GM19193 (cell line): ENCODE data around the gene SLC35F3.

Experiments used
- POLR2A ChIP-seq: IDR thresholded peaks from 4 replicates; pipeline ENCODE4 v1.6.1; 2011; ENCODE audit not compliant: insufficient read depth, insufficient read length; ENCODE audit errors: extremely low read depth

SLC35F3 gene

DNA sequence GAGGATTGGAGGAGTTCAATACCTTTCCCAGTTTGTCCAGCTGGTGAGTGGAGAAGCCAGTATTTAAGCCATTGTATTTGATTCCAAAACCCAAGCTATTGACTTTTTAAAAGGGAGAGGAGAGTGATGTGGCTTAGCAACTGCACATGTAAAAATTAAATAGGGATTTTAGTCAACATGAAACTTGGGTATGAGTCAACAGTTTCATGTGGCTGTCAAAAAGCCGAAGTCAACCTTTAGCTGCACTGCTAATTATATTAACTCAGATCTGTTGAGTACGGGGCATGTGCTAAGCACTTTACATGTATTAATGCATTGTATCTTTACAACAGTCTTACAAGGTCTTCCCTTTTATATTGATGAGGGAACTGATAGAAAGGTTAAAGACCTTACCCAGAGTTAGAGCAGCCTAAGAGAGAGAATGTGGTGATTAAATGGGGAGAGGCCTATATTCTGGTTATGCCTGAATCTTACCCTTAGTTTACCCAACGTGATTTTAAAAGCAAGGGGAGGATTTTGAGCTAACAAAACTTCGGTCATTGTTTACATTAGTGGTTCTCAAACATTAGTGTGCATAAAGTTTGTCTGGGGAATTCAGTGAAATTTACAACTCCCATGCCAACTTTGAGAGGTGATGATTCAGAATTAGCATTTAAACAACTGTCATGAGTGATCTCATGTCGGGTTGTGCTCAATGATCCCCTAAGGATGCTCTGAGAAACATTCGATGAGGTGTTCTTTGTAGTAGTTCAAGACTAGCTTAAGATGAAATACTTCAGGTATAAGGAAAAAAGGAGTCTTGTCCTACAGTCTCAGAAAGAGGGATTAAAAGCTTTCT is 6.9 kb upstream of the SLC35F3 start:
- no peak for TF ChIP-seq POLR2A

DNA sequence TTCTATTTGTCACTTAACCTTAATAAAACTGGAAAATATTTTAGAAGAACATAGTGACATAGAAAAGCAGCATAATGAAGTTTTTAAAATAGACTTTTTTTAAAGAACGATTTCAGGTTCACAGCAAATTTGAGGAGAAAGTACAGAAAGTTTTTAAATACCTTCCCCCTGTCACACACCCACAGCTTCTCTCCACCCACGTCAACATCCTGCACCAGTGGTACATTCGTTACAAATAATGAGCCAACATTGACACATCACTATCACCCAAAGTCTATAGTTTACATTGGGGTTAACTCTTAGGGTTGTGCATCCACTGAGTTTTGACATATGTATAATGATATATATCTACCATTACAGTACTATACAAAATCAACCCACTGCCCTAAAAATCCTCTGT is 3.0 kb upstream of the SLC35F3 start:
- no peak for TF ChIP-seq POLR2A

DNA sequence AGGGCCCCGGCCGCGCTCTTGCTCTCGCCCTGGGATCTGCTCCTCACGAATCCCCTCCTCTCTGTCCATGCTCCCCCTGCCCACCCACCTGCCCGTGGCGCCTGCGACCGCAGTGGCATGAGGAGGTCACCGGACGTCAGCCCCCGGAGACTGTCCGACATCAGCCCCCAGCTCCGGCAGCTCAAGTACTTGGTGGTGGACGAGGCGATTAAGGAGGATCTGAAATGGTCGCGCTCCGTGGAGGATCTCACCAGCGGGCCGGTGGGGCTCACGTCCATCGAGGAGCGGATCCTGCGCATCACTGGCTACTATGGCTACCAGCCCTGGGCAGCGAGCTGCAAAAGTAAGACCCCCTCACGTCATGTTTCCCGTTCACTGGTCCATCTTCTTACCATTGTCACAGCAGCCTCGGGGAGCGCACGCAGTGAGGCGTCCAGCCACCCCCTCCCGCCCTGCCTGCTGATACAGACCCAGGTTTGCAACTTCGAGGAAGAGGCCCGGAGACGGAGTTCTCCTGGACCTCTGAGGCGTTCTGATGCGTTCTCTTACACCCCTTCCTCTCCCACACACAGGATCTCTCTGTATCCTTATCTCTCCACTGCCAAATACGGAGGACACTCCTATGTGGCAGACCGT is 1.1 kb downstream of the SLC35F3 start:
- TF ChIP-seq POLR2A = no peak

DNA sequence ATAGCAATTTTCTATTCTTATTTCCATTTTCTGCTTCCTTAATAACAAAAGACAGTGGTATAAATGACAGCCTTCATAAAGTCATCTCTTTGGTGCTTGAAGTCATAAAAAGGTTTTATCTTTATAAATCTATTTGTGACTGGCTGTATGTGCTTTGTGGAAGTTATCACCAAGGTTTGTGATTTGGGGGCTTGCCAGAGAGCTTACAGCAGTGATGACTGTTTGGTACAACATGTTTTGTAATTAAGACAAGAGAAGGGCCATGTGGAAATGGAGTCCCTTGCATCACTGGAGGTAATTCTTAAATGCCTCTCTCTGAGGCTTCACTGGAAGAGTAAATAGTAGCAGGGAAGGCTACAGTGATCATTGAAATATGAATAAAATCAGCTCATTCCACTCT is 2.7 kb downstream of the SLC35F3 start:
- no peak for TF ChIP-seq POLR2A

DNA sequence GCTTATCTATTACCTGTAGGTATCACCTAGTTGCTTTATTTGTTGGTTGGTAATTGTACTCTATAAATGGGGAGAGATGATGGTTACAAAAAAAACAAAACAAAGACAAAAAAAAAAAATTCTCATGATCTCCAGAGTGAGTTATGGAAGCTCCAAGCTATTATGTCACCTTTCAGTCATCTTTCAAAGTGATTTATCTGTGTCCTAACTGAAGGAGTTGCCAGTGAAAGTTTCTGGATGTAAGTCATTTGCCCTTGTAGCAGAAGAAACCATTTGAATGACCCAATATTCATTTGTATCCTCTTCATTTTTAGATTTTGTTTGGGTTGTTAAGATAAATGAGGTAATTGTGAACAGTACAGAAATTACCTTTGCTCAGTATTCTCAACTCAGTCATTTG is 3.6 kb downstream of the SLC35F3 start:
- TF ChIP-seq POLR2A = no peak

DNA sequence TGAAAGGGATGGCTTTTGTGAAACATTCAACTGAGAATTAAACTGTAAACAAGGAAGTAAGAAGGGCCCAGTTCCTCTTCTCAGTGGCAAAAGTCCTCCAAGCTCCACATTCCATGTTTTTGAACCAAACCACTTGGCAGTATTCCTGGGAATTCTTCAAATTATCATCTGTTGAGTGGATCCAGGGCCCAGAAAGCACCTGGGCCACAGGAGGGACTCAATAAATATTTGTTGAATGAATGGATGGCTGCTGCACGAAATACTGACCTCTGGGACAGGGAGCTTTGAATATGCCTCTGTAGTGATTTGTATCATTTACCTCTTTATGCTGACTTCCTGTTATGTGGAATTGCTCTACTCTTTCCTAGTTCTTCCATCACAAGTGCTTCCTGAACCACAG is 4.7 kb downstream of the SLC35F3 start:
- TF ChIP-seq POLR2A = no peak

DNA sequence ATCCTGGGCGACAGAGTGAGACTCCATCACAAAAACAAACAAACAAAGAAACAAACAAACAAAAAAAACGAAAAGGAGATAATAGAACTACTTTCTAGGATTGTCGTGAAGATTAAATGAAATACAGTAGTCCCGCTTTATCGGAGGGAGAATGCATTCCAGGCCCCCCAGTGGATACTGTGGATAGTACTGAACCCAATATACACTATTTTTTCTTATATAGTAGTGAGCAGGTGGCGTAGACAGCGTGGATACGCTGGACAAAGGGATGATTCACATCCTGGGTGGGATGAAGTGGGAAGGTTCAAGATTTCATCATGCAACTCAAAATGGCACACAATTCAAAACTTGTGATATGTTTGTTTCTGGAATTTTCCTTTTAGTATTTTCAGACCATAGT is 8.0 kb downstream of the SLC35F3 start:
- no peak for TF ChIP-seq POLR2A

DNA sequence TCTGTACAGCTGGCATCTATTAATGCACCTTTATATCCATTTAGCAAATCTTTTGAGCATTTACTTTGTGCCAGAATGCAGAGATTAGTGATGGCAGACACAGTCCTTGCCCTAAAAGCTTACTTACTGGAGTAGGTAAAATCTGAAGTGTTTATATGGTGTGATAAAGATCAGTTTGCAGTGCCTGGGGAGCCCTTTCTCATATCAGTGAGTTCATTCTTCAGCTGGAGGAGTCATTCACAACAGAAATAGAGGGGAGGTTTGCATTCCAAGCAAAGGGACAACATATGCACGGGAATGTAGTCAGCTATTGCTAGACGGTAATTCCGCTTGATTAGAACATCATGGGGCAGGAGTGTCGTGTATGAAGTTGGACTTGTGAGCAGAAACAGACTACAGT is 8.4 kb downstream of the SLC35F3 start:
- no peak for TF ChIP-seq POLR2A

DNA sequence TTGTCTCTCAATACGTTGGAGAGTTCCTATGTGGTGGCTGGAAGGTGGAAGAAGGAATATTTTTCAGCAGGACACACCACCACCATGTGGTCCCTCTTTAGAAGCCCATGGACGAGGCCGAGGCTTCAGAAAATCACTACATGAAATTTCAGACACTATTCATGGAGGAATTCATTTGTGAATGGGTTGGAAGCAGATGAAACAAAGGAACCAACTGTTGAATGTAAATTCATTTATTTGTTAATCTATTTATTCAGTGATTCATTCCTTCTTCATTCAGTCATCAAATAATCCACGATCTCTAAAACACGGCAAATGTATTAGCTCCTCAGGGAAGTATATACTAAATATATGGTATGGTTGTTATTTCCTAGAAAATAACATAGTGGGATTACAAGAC is 12.2 kb downstream of the SLC35F3 start:
- no peak for TF ChIP-seq POLR2A

DNA sequence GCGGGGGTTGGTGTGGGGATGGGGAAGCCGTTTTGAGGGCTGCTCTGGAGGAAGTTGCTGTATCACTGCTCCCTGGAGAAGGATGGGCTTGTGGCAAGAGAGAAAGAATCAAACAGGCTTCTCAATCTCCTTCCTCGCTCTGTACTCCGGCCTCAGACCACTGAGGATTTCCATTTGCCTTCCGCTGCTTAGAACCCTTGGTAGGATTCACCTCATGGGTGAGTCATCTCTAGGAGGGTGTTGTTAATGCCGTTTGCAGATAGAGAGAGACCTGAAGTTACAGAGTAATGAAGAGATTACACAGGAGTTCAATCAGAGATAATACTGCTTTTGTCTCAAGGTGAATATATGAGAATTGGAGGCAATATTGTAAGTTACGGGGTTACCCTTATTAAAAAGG is 15.3 kb downstream of the SLC35F3 start:
- no peak for TF ChIP-seq POLR2A

DNA sequence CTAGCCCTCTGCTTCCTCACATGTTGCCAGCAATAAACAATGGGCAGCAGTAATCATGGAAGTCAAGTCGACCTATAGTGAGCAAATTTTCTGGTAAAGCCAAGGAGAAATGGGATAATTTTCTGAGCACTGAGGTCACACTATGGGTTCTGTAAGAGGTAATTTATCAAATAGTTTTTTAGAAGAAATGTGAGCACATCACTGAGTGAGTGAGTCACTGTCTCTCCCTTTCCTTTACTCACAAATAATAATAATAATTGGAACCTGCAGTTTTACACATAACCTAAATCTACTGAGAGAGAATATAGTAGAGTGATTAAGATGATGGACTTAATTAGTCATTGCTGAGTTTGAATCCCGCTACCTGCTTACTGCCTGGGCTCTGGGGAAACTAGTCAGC is 23.6 kb downstream of the SLC35F3 start:
- TF ChIP-seq POLR2A = no peak

DNA sequence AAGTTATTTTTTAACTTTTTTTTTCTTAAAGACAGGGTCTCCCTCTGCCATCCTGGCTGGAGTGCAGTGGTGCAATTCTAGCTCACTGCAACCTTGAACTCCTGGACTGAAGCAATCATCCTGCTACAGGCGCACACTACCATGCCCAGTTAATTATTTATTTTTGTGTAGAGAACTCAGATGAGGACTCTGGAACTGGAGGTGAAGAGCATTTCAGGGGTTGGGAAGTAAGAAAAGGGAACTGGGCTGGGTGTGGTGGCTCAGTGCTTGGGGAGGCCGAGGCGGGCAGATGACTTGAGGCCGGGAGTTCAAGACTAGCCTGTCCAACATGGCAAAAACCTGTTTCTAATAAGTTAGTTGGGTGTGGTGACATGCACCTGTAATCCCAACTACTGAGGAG is 28.9 kb downstream of the SLC35F3 start:
- TF ChIP-seq POLR2A = no peak

DNA sequence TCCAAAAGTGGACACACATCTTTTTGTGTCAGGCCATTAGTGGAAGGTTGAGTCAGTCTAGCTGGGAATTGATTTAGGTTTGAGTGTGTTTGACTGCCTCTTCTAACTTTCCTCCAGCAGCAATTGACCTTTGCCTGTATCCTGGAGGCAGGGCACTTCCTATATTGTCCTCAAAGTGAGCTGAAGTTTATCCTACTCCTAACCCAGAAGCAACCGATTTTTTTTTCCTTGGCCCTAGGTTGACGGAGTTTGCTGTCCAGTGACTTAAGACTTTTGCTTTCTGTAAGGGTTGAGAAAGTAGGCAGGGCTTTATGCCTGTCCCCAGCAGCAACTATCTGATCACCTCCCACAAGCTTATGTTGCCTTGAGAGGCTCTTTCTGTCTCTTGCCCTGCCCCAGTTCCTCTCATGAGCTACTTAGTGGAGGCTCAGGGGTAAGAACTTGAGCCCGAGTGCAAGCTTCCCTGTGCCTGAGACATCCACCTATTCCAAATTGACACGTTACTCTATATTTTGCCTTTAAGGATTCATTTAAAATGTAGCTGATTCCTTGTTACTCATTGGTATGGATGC is 30.9 kb downstream of the SLC35F3 start:
- no peak for TF ChIP-seq POLR2A

DNA sequence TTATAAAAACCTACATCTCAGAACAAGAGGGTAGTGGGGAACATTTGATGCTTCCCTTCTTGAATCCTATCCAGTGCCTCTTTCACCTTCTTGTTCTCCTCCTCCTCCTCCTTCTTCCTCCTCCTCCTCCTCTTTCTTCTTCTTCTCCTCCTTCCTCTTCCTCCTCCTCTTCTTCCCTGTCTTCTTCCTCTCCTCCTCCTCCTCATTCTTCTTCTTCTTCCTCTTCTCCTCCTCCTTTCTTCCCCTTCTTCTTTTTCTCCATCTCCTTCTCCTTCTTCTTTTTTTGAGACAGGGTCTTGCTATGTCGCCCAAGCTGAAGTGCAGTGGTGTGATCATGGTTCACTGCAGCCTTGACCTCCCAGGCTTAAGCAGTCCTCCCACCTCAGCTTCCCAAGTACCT is 31.9 kb downstream of the SLC35F3 start:
- no peak for TF ChIP-seq POLR2A

DNA sequence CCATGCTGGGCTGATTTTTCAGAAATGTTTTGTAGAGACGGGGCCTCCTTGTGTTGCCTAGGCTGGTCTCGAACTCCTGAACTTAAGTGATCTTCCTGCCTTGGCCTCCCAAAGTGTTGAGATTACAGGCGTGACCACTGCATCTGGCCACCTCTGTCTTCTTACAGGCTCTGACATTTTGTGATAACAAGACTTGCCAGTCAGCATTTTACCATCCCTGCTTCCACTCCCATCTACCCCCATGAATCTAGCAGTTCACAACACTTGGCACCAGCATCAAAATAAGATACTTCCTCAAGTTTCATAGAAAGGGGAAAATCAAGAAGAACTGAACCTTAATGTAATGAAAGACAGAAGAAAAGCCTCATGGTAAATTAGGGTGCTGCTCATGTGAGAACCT is 32.4 kb downstream of the SLC35F3 start:
- no peak for TF ChIP-seq POLR2A

DNA sequence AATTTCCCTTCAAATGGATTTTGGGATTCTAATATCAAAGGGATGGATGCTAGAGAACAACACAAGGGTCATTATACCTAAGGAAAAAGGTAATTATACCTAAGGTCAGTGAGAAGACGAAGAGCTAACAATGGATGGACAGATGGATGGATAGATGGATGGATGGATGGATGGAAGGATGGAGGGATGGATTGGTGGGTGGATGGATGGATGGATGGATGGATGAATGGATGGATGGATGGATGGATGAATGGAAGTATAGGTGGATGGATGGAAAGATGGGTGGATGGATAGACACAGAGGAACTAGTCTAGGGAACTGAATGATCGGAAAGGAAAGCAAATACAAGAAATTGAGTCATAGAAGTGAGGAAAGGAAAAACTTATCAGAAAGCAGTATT is 34.0 kb downstream of the SLC35F3 start:
- TF ChIP-seq POLR2A = no peak
